PC-9 (cell line): ENCODE results near the gene RAB7B. TPM values are rescaled to one million over a fixed set of nuclear protein-coding genes. Genes with fewer than 3 reads are reported as not detected.

Experiments
- BruUV-seq: library from RNA; stranded (reverse); fragments of 400-500 nt; replicated peaks from 2 replicates; lab custom pipeline; 2021; lab: Mats Ljungman, UMichigan
- CTCF ChIA-PET: fragments of 300-600 bp; sonication (Branson Sonifier 250); formaldehyde crosslinking; loops from one replicate; lab custom pipeline; 2022; ENCODE audit warnings: antibody characterized with exemption; lab: Charles Lee
- POLR2A ChIA-PET: fragments of 300-600 bp; sonication (Branson Sonifier 250); formaldehyde crosslinking; loops from one replicate; lab custom pipeline; 2022; ENCODE audit warnings: antibody characterized with exemption; ENCODE audit not compliant: unreplicated experiment; lab: Charles Lee
- DNase-seq, 2 experiments: peaks; one replicate each; pipeline versions ENCODE4 v3.0.0 to v3.0.0-alpha.2; 2015 to 2022; ENCODE audit warnings: mixed read lengths in 1 of 2
- H2AFZ ChIP-seq: fragments of 200-600 bp; sonication (generic); 2 replicates; pipeline ENCODE4 v1.8.1; 2017; ENCODE audit warnings: antibody characterized with exemption
- H3F3A ChIP-seq: fragments of 200-600 bp; sonication (generic); 2 replicates; pipeline ENCODE4 v1.8.1; 2017; ENCODE audit warnings: antibody characterized with exemption, mild to moderate bottlenecking, low read depth; ENCODE audit not compliant: insufficient read depth
- H3K27ac ChIP-seq: fragments of 200-600 bp; sonication (generic); 2 replicates; pipeline ENCODE4 v1.6.1; 2016; ENCODE audit warnings: mixed run types
- H3K27me3 ChIP-seq: fragments of 200-600 bp; sonication (generic); 2 replicates; pipeline ENCODE4 v1.6.1; 2016; ENCODE audit warnings: low read depth, mixed run types; ENCODE audit not compliant: insufficient read depth
- H3K36me3 ChIP-seq: fragments of 200-600 bp; sonication (generic); 2 replicates; pipeline ENCODE4 v1.6.1; 2016; ENCODE audit warnings: low read depth, mixed run types
- H3K4me1 ChIP-seq: fragments of 200-600 bp; sonication (generic); replicated peaks from 2 replicates; pipeline ENCODE4 v1.6.1; 2016; ENCODE audit warnings: mixed run types; ENCODE audit not compliant: insufficient read depth
- H3K4me2 ChIP-seq: fragments of 200-600 bp; sonication (generic); 2 replicates; pipeline ENCODE4 v1.6.1; 2017; ENCODE audit warnings: mixed run types
- H3K4me3 ChIP-seq: fragments of 200-600 bp; sonication (generic); 2 replicates; pipeline ENCODE4 v1.6.1; 2016; ENCODE audit warnings: mixed run types
- H3K79me2 ChIP-seq: fragments of 200-600 bp; sonication (generic); 2 replicates; pipeline ENCODE4 v1.6.1; 2017; ENCODE audit warnings: low read depth, mixed run types
- H3K9me2 ChIP-seq: fragments of 200-600 bp; sonication (generic); 2 replicates; pipeline ENCODE4 v1.8.1; 2017; ENCODE audit warnings: mild to moderate bottlenecking; ENCODE audit not compliant: insufficient read depth
- H3K9me3 ChIP-seq: fragments of 200-600 bp; sonication (generic); 2 replicates; pipeline ENCODE4 v1.8.1; 2016; ENCODE audit warnings: low read depth; ENCODE audit not compliant: insufficient read depth
- H4K20me1 ChIP-seq: fragments of 200-600 bp; sonication (generic); 2 replicates; pipeline ENCODE4 v1.8.1; 2017; ENCODE audit not compliant: insufficient read depth
- EZH2 ChIP-seq: fragments of 200-600 bp; sonication (generic); IDR thresholded peaks from 2 replicates; pipeline ENCODE4 v1.8.0; 2017; ENCODE audit warnings: antibody characterized with exemption, low read depth
- intact Hi-C: fragments of 100-400 bp; cut with micrococcal nuclease; formaldehyde crosslinking; loops from one replicate; pipeline ENCODE4 v1.10.0; 2022; ENCODE audit not compliant: unreplicated experiment
- total RNA-seq: library from RNA; stranded (reverse); gene quantifications from 2 replicates; pipeline ENCODE4 v1.2.3, GENCODE V29; 2021
- TF ChIP-seq, protein P1 (sequence below): fragments of 200-600 bp; sonication (generic); conservative IDR thresholded peaks from 2 replicates; pipeline ENCODE4 v1.6.1; 2017; ENCODE audit warnings: mixed run types, antibody characterized with exemption, mild to moderate bottlenecking, moderate library complexity

The RAB7B gene
- total RNA-seq, 1 experiment from 2014 or later, result not detected

- H3K9me3 ChIP-seq, result peaks cover 3% of the 10 kb centered on the region; the same call in 1 of the 2 replicates
- CTCF ChIA-PET, result interaction anchor here (0.7 to 1.3 kb wide), 3 partner anchors 52 to 53 kb away, joined by 3 to 5 read pairs (median 4); no protein-coding TSS in a partner anchor
These were observed 32.1 kb downstream of the RAB7B start for GRCh38 chr1:205971082-205971481.

DNA sequence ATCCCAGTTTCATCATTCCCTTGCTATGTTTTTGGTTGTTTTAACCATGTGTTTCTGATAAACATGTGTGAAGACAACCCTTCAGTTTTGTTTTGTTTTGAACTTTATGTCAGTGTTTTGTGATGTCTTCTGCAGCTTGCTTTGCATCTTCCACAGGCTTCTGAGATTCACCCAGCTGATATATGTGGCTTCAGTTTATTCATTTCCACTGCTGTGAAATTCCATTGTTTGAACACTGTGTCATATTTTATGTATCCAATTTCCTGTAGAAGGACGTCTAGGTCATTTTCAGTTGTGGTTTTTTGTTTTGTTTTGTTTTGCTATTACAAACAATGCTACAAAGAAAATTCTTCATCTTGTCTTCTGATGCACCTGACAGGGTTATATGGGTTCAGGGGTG lies 32.7 kb downstream of the RAB7B start:
- DNase-seq, result peak in 1 of 2 experiments; percentile 55
- intact Hi-C loops, result no loop called here
- BruUV-seq, result no TSS peak

More at GRCh38 chr1:205971082-205971481, 32.1 kb downstream of the RAB7B start:
- Histone ChIP-seq H3K4me3 (no peak overlapping the region), H4K20me1 (no peaks in the 10 kb centered on the region), H3K4me1 (peaks cover 62% of the 10 kb centered on the region), H3K79me2 (no peaks in the 10 kb centered on the region), H3K27ac (peak overlapping the region; percentile 25; the same call in 1 of the 2 replicates), H3K4me2 (no peak overlapping the region), H3K27me3 (no peaks in the 10 kb centered on the region), H2AFZ (no peak overlapping the region), H3K9me2 (no peaks in the 10 kb centered on the region; the same call in 1 of the 2 replicates), H3K36me3 (no peaks in the 10 kb centered on the region), H3F3A (peaks cover 56% of the 10 kb centered on the region)
- no peak for TF ChIP-seq EZH2
- TF ChIP-seq, protein P1, sequence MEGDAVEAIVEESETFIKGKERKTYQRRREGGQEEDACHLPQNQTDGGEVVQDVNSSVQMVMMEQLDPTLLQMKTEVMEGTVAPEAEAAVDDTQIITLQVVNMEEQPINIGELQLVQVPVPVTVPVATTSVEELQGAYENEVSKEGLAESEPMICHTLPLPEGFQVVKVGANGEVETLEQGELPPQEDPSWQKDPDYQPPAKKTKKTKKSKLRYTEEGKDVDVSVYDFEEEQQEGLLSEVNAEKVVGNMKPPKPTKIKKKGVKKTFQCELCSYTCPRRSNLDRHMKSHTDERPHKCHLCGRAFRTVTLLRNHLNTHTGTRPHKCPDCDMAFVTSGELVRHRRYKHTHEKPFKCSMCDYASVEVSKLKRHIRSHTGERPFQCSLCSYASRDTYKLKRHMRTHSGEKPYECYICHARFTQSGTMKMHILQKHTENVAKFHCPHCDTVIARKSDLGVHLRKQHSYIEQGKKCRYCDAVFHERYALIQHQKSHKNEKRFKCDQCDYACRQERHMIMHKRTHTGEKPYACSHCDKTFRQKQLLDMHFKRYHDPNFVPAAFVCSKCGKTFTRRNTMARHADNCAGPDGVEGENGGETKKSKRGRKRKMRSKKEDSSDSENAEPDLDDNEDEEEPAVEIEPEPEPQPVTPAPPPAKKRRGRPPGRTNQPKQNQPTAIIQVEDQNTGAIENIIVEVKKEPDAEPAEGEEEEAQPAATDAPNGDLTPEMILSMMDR, result no peak
- DNase-seq, result no peak
- BruUV-seq, result no TSS peak
- POLR2A ChIA-PET, result no interaction called here
- intact Hi-C loops, result no loop called here

DNA sequence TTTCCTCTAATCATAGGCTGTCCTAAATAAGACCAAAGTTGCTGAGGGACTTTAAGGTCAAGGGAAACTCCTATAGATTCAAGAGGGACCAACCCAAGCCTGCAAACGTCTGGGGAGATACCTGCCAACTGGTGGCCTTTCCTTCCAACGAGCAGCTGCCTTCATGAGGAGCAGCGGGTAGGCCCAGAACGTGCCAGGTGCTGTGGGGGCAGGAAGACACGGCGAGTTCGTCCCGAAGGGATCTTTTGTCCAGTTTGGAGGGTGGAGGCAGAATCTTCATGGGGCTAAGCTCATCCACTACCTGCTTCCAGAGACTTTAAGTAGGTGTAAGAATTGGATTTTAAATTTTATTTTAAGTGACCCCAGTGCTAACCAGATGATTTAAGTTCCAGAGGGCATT lies 34.0 kb downstream of the RAB7B start:
- H3K27me3 ChIP-seq, result no peaks in the 10 kb centered on the region
- no peak overlapping the region for H3K4me3 ChIP-seq
- TF ChIP-seq, protein P1, result no peak
- H3K27ac ChIP-seq, result no peak overlapping the region
- H3F3A ChIP-seq, result peaks cover 57% of the 10 kb centered on the region
- no peaks in the 10 kb centered on the region; the same call in 1 of the 2 replicates for H3K9me2 ChIP-seq
- ChIA-PET POLR2A (interaction anchor here (0.5 kb wide), 1 partner anchor 71 kb away, joined by 3 read pairs; no protein-coding TSS in a partner anchor), CTCF (no interaction called here)
- H2AFZ ChIP-seq, result no peak overlapping the region
- no peaks in the 10 kb centered on the region for H3K36me3 ChIP-seq
- intact Hi-C loops, result no loop called here
- no peaks in the 10 kb centered on the region for H4K20me1 ChIP-seq
- BruUV-seq, result no TSS peak
- no peaks in the 10 kb centered on the region for H3K79me2 ChIP-seq
- no peak overlapping the region for H3K4me2 ChIP-seq
- H3K4me1 ChIP-seq, result peaks cover 61% of the 10 kb centered on the region
- no peak for DNase-seq
- no peaks in the 10 kb centered on the region; the same call in 1 of the 2 replicates for H3K9me3 ChIP-seq

More for the DNA sequence above, 32.7 kb downstream of the RAB7B start:
- H3F3A ChIP-seq, result peaks cover 56% of the 10 kb centered on the region
- H3K4me3 ChIP-seq, result no peak overlapping the region
- peak overlapping the region; percentile 25; the same call in 1 of the 2 replicates for H3K27ac ChIP-seq
- no peak overlapping the region; the same call in 1 of the 2 replicates for H2AFZ ChIP-seq
- no peak for TF ChIP-seq EZH2
- TF ChIP-seq, protein P1, result no peak
- POLR2A ChIA-PET, result no interaction called here
- H3K79me2 ChIP-seq, result no peaks in the 10 kb centered on the region
- no peaks in the 10 kb centered on the region; the same call in 1 of the 2 replicates for H3K9me2 ChIP-seq
- no peaks in the 10 kb centered on the region for H4K20me1 ChIP-seq
- CTCF ChIA-PET, result interaction anchor here (0.7 to 1.2 kb wide), 2 partner anchors 51 to 52 kb away, joined by 3 to 4 read pairs; no protein-coding TSS in a partner anchor
- H3K27me3 ChIP-seq, result no peaks in the 10 kb centered on the region
- H3K4me2 ChIP-seq, result no peak overlapping the region
- no peaks in the 10 kb centered on the region for H3K36me3 ChIP-seq
- peaks cover 3% of the 10 kb centered on the region; the same call in 1 of the 2 replicates for H3K9me3 ChIP-seq
- peaks cover 56% of the 10 kb centered on the region for H3K4me1 ChIP-seq
